Measurements from ENCODE around the gene HDAC4. TPM values are rescaled to one million over a fixed set of nuclear protein-coding genes. Genes with fewer than 3 reads are reported as not detected.

The HDAC4 gene
- total and polyA plus RNA-seq, 9 of the 15 experiments (the other 6 are each of a cell fraction or from before 2014, with no cell fraction given): 0.11 to 20.2 (median 4.0) TPM

DNA sequence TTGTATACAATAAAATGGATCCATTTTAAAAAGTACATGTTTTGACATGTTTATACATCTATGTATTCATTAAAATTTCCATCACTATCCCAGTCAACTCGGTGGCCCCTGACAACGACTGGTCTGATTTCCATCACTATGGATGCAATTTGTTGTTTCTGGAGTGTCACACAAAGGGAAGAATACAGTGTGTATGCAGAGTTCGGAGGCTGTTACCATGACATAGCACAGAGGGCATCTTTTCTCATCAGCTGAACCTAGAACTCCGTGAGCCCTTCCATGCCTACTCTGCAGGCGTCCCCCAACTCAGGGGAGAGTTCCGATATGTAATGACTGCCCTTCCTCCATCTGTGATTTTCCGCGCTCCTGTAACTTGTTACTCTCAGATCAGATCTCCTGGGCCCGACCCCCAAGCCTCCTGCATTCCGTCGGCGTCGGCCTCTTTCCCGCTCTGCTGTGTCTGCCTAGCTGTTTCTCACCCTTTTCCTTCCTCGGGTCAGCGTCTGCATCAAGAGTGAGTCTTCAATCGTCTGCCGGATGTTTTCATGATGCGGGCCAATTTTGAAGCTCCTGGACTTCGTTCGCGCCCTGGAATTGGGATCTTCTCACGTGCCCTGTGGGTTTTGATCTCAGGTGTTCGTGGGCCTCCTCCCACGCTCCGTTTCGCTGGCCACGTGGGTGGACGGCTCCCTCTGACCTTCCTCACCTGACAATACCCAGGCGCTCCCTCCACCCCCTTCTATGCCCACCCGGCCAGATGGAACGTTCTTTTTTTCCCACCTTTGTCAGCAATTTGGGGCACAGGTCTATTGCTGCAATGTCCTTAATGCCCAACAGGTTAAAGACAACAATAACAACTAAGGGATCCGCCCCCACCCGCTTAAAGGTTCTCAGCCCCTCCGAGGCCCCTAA is 391.9 kb downstream of the HDAC4 start (continued):
- no peak for TF ChIP-seq CBX5 (IDR thresholded peaks at IDR 0.05; ENCODE audit: borderline replicate concordance, low read depth)
- no peak for TF ChIP-seq U2AF2 (optimal IDR thresholded peaks at IDR 0.05; ENCODE audit: low read depth, low read length)
- TF ChIP-seq SFPQ (IDR thresholded peaks at IDR 0.05; ENCODE audit: low read depth, low read length): no peak
- no peak for TF ChIP-seq ZNF561 (CRISPR knock-in tag; conservative IDR thresholded peaks at IDR 0.05)
- TF ChIP-seq, protein P1, sequence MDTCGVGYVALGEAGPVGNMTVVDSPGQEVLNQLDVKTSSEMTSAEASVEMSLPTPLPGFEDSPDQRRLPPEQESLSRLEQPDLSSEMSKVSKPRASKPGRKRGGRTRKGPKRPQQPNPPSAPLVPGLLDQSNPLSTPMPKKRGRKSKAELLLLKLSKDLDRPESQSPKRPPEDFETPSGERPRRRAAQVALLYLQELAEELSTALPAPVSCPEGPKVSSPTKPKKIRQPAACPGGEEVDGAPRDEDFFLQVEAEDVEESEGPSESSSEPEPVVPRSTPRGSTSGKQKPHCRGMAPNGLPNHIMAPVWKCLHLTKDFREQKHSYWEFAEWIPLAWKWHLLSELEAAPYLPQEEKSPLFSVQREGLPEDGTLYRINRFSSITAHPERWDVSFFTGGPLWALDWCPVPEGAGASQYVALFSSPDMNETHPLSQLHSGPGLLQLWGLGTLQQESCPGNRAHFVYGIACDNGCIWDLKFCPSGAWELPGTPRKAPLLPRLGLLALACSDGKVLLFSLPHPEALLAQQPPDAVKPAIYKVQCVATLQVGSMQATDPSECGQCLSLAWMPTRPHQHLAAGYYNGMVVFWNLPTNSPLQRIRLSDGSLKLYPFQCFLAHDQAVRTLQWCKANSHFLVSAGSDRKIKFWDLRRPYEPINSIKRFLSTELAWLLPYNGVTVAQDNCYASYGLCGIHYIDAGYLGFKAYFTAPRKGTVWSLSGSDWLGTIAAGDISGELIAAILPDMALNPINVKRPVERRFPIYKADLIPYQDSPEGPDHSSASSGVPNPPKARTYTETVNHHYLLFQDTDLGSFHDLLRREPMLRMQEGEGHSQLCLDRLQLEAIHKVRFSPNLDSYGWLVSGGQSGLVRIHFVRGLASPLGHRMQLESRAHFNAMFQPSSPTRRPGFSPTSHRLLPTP (IDR thresholded peaks at IDR 0.05; ENCODE audit: borderline replicate concordance, extremely low read depth, insufficient read length): no peak
